HuH-7 (cell line): ENCODE data around the gene VPS26C.
A peak's percentile ranks its signal among the peaks of the same experiment; 100 is the strongest.

Source experiments
- DNase-seq: peaks from one replicate; pipeline ENCODE4 v3.0.0; 2011; ENCODE audit warnings: low spot score

The VPS26C gene

GRCh38 chr21:37264808-37265207, 2.3 kb downstream of the VPS26C start:
- DNase-seq = no peak

- DNase-seq = no peak
These were observed 3.1 kb downstream of the VPS26C start for GRCh38 chr21:37263827-37264600.

- DNase-seq = no peak
These were observed 7.7 kb downstream of the VPS26C start for GRCh38 chr21:37259426-37259825.

- DNase-seq = peak; percentile 29
These were observed 8.9 kb downstream of the VPS26C start for GRCh38 chr21:37257967-37258877.

- peak; percentile 25 for DNase-seq
These were observed 9.6 kb downstream of the VPS26C start for GRCh38 chr21:37257511-37257966.

- no peak for DNase-seq
These were observed 13.1 kb downstream of the VPS26C start for GRCh38 chr21:37253991-37254390.

GRCh38 chr21:37251294-37251634, 15.9 kb downstream of the VPS26C start:
- DNase-seq = no peak

GRCh38 chr21:37249112-37249904, 17.8 kb downstream of the VPS26C start:
- no peak for DNase-seq

GRCh38 chr21:37248298-37248697, 18.8 kb downstream of the VPS26C start:
- no peak for DNase-seq

- DNase-seq = no peak
These were observed 22.0 kb downstream of the VPS26C start for GRCh38 chr21:37245151-37245550.

- DNase-seq = no peak
These were observed 22.5 kb downstream of the VPS26C start for GRCh38 chr21:37244501-37245095.

- DNase-seq = no peak
These were observed 23.2 kb downstream of the VPS26C start for GRCh38 chr21:37243961-37244360.

- DNase-seq = no peak
These were observed 25.7 kb downstream of the VPS26C start for GRCh38 chr21:37241426-37241825.

- no peak for DNase-seq
These were observed 26.2 kb downstream of the VPS26C start for GRCh38 chr21:37240978-37241377.

- DNase-seq = no peak
These were observed 29.4 kb downstream of the VPS26C start for GRCh38 chr21:37237764-37238163.

- no peak for DNase-seq
These were observed 29.8 kb downstream of the VPS26C start for GRCh38 chr21:37237346-37237745.

- DNase-seq = no peak
These were observed 33.5 kb downstream of the VPS26C start for GRCh38 chr21:37233551-37234146.

- no peak for DNase-seq
These were observed 34.7 kb downstream of the VPS26C start for GRCh38 chr21:37232274-37233018.

GRCh38 chr21:37231671-37232070, 35.5 kb downstream of the VPS26C start:
- no peak for DNase-seq

- DNase-seq = no peak
These were observed 35.9 kb downstream of the VPS26C start for GRCh38 chr21:37231249-37231645.
